HCT116 (cell line): Measurements from ENCODE around the gene PITPNM1.

Source experiments
- CEBPB ChIP-seq: IDR thresholded peaks from 2 replicates; pipeline ENCODE4 v1.6.1; 2012; ENCODE audit warnings: low read depth
- CTCF ChIP-seq, 3 experiments: fragments of 200-600 bp in 1 of 3; sonication (generic) in 1 of 3; IDR thresholded peaks in 2 of 3; conservative IDR thresholded peaks in 1 of 3; 2 replicates each; pipeline ENCODE4 v1.5.1; 2012 to 2017; ENCODE audit warnings: low read depth in 2 of 3, low read length in 2 of 3, antibody characterized with exemption in 1 of 3, borderline replicate concordance in 1 of 3, control low read depth in 1 of 3, mild to moderate bottlenecking in 1 of 3, mixed read lengths in 1 of 3, mixed run types in 1 of 3, moderate library complexity in 1 of 3; ENCODE audit not compliant: insufficient read depth in 1 of 3
- EGR1 ChIP-seq: IDR thresholded peaks from 2 replicates; pipeline ENCODE4 v1.6.1; 2012; ENCODE audit warnings: low read depth
- EZH2 ChIP-seq: fragments of 200-600 bp; sonication (generic); IDR thresholded peaks from 2 replicates; pipeline ENCODE4 v1.6.1; 2017; ENCODE audit warnings: antibody characterized with exemption, mixed run types
- MAX ChIP-seq: IDR thresholded peaks from 2 replicates; pipeline ENCODE4 v1.6.1; 2012
- POLR2A ChIP-seq: IDR thresholded peaks from 2 replicates; pipeline ENCODE4 v1.7.0; 2011; ENCODE audit warnings: borderline replicate concordance; ENCODE audit not compliant: insufficient read depth, insufficient read length; ENCODE audit errors: extremely low read depth
- REST ChIP-seq: IDR thresholded peaks from 2 replicates; pipeline ENCODE4 v1.6.1; 2012; ENCODE audit warnings: low read depth
- SIN3A ChIP-seq: IDR thresholded peaks from 2 replicates; pipeline ENCODE4 v1.6.1; 2012; ENCODE audit warnings: low read depth
- TCF7L2 ChIP-seq: IDR thresholded peaks from 2 replicates; pipeline ENCODE4 v1.7.0; 2011; ENCODE audit warnings: borderline replicate concordance, inconsistent platforms; ENCODE audit not compliant: insufficient read depth, insufficient read length; ENCODE audit errors: extremely low read depth
- YY1 ChIP-seq: IDR thresholded peaks from 2 replicates; pipeline ENCODE4 v1.6.1; 2011; ENCODE audit warnings: low read length, low read depth, moderate library complexity, mild to moderate bottlenecking; ENCODE audit not compliant: insufficient replicate concordance; ENCODE audit errors: extremely low read depth
- ZNF274 ChIP-seq: fragments of 200-500 bp; sonication (Bioruptor generic); IDR thresholded peaks from 2 replicates; pipeline ENCODE4 v1.6.1; 2014; ENCODE audit warnings: mild to moderate bottlenecking, low read depth, low read length, inconsistent platforms

- TF ChIP-seq EGR1 (no peak), CTCF (IDR thresholded peaks at IDR 0.05 in 2 of 3, conservative IDR thresholded peaks at IDR 0.05 in 1 of 3; ENCODE audit: borderline replicate concordance in 1 of 3, insufficient read depth in 1 of 3, low read depth in 2 of 3, low read length in 2 of 3) (no peak), SIN3A (no peak), CEBPB (no peak), EZH2 (no peak), MAX (no peak), POLR2A (no peak), YY1 (no peak), REST (no peak), ZNF274 (no peak), TCF7L2 (no peak)
Measured at GRCh38 chr11:67534070-67534679, 29.0 kb upstream of the PITPNM1 start.
